H9 (cell line): Measurements from ENCODE around the gene PEX5L. TPM values are rescaled to one million over a fixed set of nuclear protein-coding genes. Genes with fewer than 3 reads are reported as not detected.

Experiments used
- DNase-seq: peaks from one replicate; pipeline ENCODE4 v3.0.0-alpha.2; 2017
- H2AFZ ChIP-seq: one replicate; pipeline ENCODE4 v1.6.1; 2013; ENCODE audit warnings: mild to moderate bottlenecking, low read length, control low read depth, moderate library complexity
- H2AK5ac ChIP-seq: 2 replicates; pipeline ENCODE4 v1.6.1; 2013; ENCODE audit warnings: low read length, control low read depth, mixed read lengths; ENCODE audit not compliant: insufficient read length
- H2BK120ac ChIP-seq: one replicate; pipeline ENCODE4 v1.6.1; 2013; ENCODE audit warnings: low read depth, mild to moderate bottlenecking, low read length, control low read depth, inconsistent platforms; ENCODE audit not compliant: poor library complexity, severe bottlenecking
- H2BK12ac ChIP-seq: 2 replicates; pipeline ENCODE4 v1.6.1; 2013; ENCODE audit warnings: low read length, control low read depth, mixed read lengths, low read depth; ENCODE audit not compliant: insufficient read length
- H2BK15ac ChIP-seq: 2 replicates; pipeline ENCODE4 v1.6.1; 2013; ENCODE audit warnings: low read depth, low read length, control low read depth
- H2BK20ac ChIP-seq: one replicate; pipeline ENCODE4 v1.6.1; 2013; ENCODE audit warnings: low read depth, mild to moderate bottlenecking, low read length, control low read depth, inconsistent platforms; ENCODE audit not compliant: poor library complexity, severe bottlenecking
- H2BK5ac ChIP-seq: 2 replicates; pipeline ENCODE4 v1.6.1; 2013; ENCODE audit warnings: low read length, control low read depth, mixed read lengths; ENCODE audit not compliant: insufficient read length
- H3K14ac ChIP-seq: 2 replicates; pipeline ENCODE4 v1.6.1; 2013; ENCODE audit warnings: low read length, control low read depth; ENCODE audit not compliant: insufficient read depth
- H3K18ac ChIP-seq: 2 replicates; pipeline ENCODE4 v1.6.1; 2013; ENCODE audit warnings: low read depth, mild to moderate bottlenecking, mixed read lengths, low read length, control low read depth; ENCODE audit not compliant: insufficient read length
- H3K23ac ChIP-seq: 2 replicates; pipeline ENCODE4 v1.6.1; 2013; ENCODE audit warnings: low read length, control low read depth, mixed read lengths, low read depth; ENCODE audit not compliant: insufficient read length
- H3K23me2 ChIP-seq: 2 replicates; pipeline ENCODE4 v1.6.1; 2013; ENCODE audit warnings: low read depth, mild to moderate bottlenecking, mixed read lengths, low read length, control low read depth; ENCODE audit not compliant: insufficient read length, poor library complexity, severe bottlenecking
- H3K27ac ChIP-seq: 2 replicates; pipeline ENCODE4 v1.5.1; 2013; ENCODE audit warnings: low read length, control low read depth, mixed read lengths, low read depth; ENCODE audit not compliant: insufficient read length
- H3K27me3 ChIP-seq: 2 replicates; pipeline ENCODE4 v1.6.1; 2013; ENCODE audit warnings: low read length, control low read depth, inconsistent platforms; ENCODE audit not compliant: insufficient read depth
- H3K4ac ChIP-seq: 2 replicates; pipeline ENCODE4 v1.6.1; 2013; ENCODE audit warnings: low read depth, mild to moderate bottlenecking, control low read depth, inconsistent platforms, low read length, moderate library complexity
- H3K4me1 ChIP-seq: 2 replicates; pipeline ENCODE4 v1.6.1; 2013; ENCODE audit warnings: low read length, control low read depth, inconsistent platforms; ENCODE audit not compliant: insufficient read depth
- H3K4me2 ChIP-seq: 2 replicates; pipeline ENCODE4 v1.6.1; 2013; ENCODE audit warnings: low read length, control low read depth, mixed read lengths; ENCODE audit not compliant: insufficient read length, insufficient read depth
- H3K56ac ChIP-seq: 2 replicates; pipeline ENCODE4 v1.6.1; 2013; ENCODE audit warnings: low read depth, mild to moderate bottlenecking, mixed read lengths, low read length, control low read depth; ENCODE audit not compliant: insufficient read length
- H3K79me1 ChIP-seq: 2 replicates; pipeline ENCODE4 v1.6.1; 2013; ENCODE audit warnings: low read depth, mild to moderate bottlenecking, moderate library complexity, low read length, control low read depth, inconsistent platforms; ENCODE audit not compliant: insufficient read depth, poor library complexity, severe bottlenecking
- H3K79me2 ChIP-seq: 2 replicates; pipeline ENCODE4 v1.6.1; 2013; ENCODE audit warnings: low read length, control low read depth, inconsistent platforms; ENCODE audit not compliant: insufficient read depth
- H3K9ac ChIP-seq: 2 replicates; pipeline ENCODE4 v1.6.1; 2013; ENCODE audit warnings: low read length, control low read depth, mixed read lengths; ENCODE audit not compliant: insufficient read length; ENCODE audit errors: extremely low read depth
- H3K9me3 ChIP-seq: one replicate; pipeline ENCODE4 v1.6.1; 2013; ENCODE audit warnings: low read depth, low read length, inconsistent platforms; ENCODE audit not compliant: control insufficient read depth
- H3T11ph ChIP-seq: one replicate; pipeline ENCODE4 v1.6.1; 2013; ENCODE audit warnings: mild to moderate bottlenecking, low read length, control low read depth, inconsistent platforms
- H4K20me1 ChIP-seq: one replicate; pipeline ENCODE4 v1.6.1; 2013; ENCODE audit not compliant: control insufficient read depth, insufficient read length, insufficient read depth
- H4K5ac ChIP-seq: 2 replicates; pipeline ENCODE4 v1.6.1; 2013; ENCODE audit warnings: low read depth, mild to moderate bottlenecking, mixed read lengths, low read length, control low read depth; ENCODE audit not compliant: insufficient read length
- H4K8ac ChIP-seq: replicated peaks from 2 replicates; pipeline ENCODE4 v1.6.1; 2013; ENCODE audit warnings: low read length, control low read depth, mixed read lengths, low read depth; ENCODE audit not compliant: insufficient read length
- H4K91ac ChIP-seq: 2 replicates; pipeline ENCODE4 v1.6.1; 2013; ENCODE audit warnings: low read depth, mild to moderate bottlenecking, moderate library complexity, mixed read lengths, low read length, control low read depth; ENCODE audit not compliant: insufficient read length
- H3K27ac Mint-ChIP-seq, 3 experiments: 2 replicates in 2 of 3; 3 replicates in 1 of 3; pipeline ENCODE4 v1.8.0; 2020 to 2021; ENCODE audit warnings: mixed read lengths in 3 of 3, mild to moderate bottlenecking in 1 of 3, moderate library complexity in 1 of 3
- H3K27me3 Mint-ChIP-seq: 2 replicates; pipeline ENCODE4 v1.8.0; 2021; ENCODE audit warnings: low read depth, mild to moderate bottlenecking, moderate library complexity, mixed read lengths
- H3K36me3 Mint-ChIP-seq, 3 experiments: 2 replicates in 2 of 3; 3 replicates in 1 of 3; pipeline ENCODE4 v1.8.0; 2020 to 2021; ENCODE audit warnings: low read depth in 3 of 3, mixed read lengths in 3 of 3; ENCODE audit not compliant: insufficient read depth in 1 of 3
- H3K4me1 Mint-ChIP-seq, 2 experiments: 2 replicates each; pipeline ENCODE4 v1.8.0; 2020; ENCODE audit warnings: mixed read lengths in 2 of 2
- H3K4me3 Mint-ChIP-seq, 2 experiments: 2 replicates in 1 of 2; 3 replicates in 1 of 2; pipeline ENCODE4 v1.8.0; 2020 to 2021; ENCODE audit warnings: mild to moderate bottlenecking in 2 of 2, mixed read lengths in 2 of 2, moderate library complexity in 1 of 2
- H3K9me3 Mint-ChIP-seq, 2 experiments: 2 replicates in 1 of 2; 3 replicates in 1 of 2; pipeline ENCODE4 v1.8.0; 2020; ENCODE audit warnings: mild to moderate bottlenecking in 2 of 2, mixed read lengths in 2 of 2, moderate library complexity in 1 of 2
- CTCF ChIP-seq: fragments of 200-600 bp; sonication (generic); conservative IDR thresholded peaks from 3 replicates; pipeline ENCODE4 v1.8.0; 2021; ENCODE audit warnings: antibody characterized with exemption, mild to moderate bottlenecking
- WGBS: extraction: QIAGEN DNeasy Blood & Tissue Kit; methylation state at CpG from one replicate; pipeline ENCODE4 v1.1.7; 2013; ENCODE audit warnings: missing lambda C conversion rate, low lambda C conversion rate, mixed read lengths; ENCODE audit not compliant: insufficient read length; ENCODE audit errors: extremely low coverage; 5-methylcytosine and 5-hydroxymethylcytosine counted together
- total RNA-seq: library from RNA; stranded (reverse); gene quantifications from 2 replicates; pipeline ENCODE4 v1.2.1, GENCODE V29; 2021

The PEX5L gene
- total RNA-seq, 1 experiment from 2014 or later: 0.85 TPM

GRCh38 chr3:179772297-179772696 is 264.4 kb downstream of the PEX5L start:
- no CpG with 5 or more reads among the region's 5 CpGs for WGBS
- Histone ChIP-seq H3K18ac (no peak overlapping the region), H3T11ph (no peak overlapping the region), H3K56ac (no peak overlapping the region), H3K4me2 (no peak overlapping the region), H3K23ac (no peak overlapping the region), H3K4me1 (peaks cover 10% of the 10 kb centered on the region), H4K91ac (no peak overlapping the region), H3K27ac (no peak overlapping the region), H2BK20ac (no peak overlapping the region), H4K8ac (no peak overlapping the region), H2BK5ac (no peak overlapping the region), H3K27me3 (no peaks in the 10 kb centered on the region), H2AK5ac (no peak overlapping the region), H2AFZ (no peak overlapping the region), H4K5ac (no peak overlapping the region), H2BK15ac (no peak overlapping the region), H3K79me2 (no peaks in the 10 kb centered on the region), H3K9ac (no peak overlapping the region), H2BK12ac (no peak overlapping the region), H3K79me1 (no peaks in the 10 kb centered on the region), H2BK120ac (no peak overlapping the region), H3K14ac (no peak overlapping the region), H3K23me2 (no peaks in the 10 kb centered on the region), H3K9me3 (peaks cover 8% of the 10 kb centered on the region), H3K4ac (no peak overlapping the region), H4K20me1 (no peaks in the 10 kb centered on the region)
- no peak overlapping the region for H3K4me3 Mint-ChIP-seq
- peaks cover 28% of the 10 kb centered on the region in 2 experiments for H3K4me1 Mint-ChIP-seq
- no peaks in the 10 kb centered on the region for H3K27me3 Mint-ChIP-seq
- H3K9me3 Mint-ChIP-seq: peaks cover 16 to 24% of the 10 kb centered on the region in 2 experiments
- TF ChIP-seq CTCF: no peak
- H3K36me3 Mint-ChIP-seq: peaks cover 37 to 51% (median 48%) of the 10 kb centered on the region in 3 experiments
- H3K27ac Mint-ChIP-seq: peak overlapping the region; percentile 49 to 94 (median 89); a peak in 5 of 7 replicates
- no peak for DNase-seq
